Karpas-422 (cell line): Measurements from ENCODE around the gene P3H2. TPM values are rescaled to one million over a fixed set of nuclear protein-coding genes. Genes with fewer than 3 reads are reported as not detected.

Experiments
- DNase-seq: peaks from one replicate; pipeline ENCODE4 v3.0.0-alpha.2; 2015
- H2AFZ ChIP-seq: fragments of 200-600 bp; sonication (generic); 2 replicates; pipeline ENCODE4 v1.6.1; 2014; ENCODE audit warnings: antibody characterized with exemption, low read length, mixed read lengths
- H3K27ac ChIP-seq: fragments of 200-600 bp; sonication (generic); 2 replicates; pipeline ENCODE4 v1.5.1; 2014; ENCODE audit warnings: mild to moderate bottlenecking, low read length, moderate library complexity
- H3K27me3 ChIP-seq: fragments of 200-600 bp; sonication (generic); 2 replicates; pipeline ENCODE4 v1.6.1; 2014; ENCODE audit warnings: low read length, mixed read lengths
- H3K36me3 ChIP-seq: fragments of 200-600 bp; sonication (generic); 2 replicates; pipeline ENCODE4 v1.6.1; 2014; ENCODE audit warnings: low read length, mixed read lengths; ENCODE audit not compliant: insufficient read depth
- H3K4me1 ChIP-seq: fragments of 200-600 bp; sonication (generic); 2 replicates; pipeline ENCODE4 v1.6.1; 2014; ENCODE audit warnings: mild to moderate bottlenecking, low read length, mixed read lengths
- H3K4me2 ChIP-seq: fragments of 200-600 bp; sonication (generic); 2 replicates; pipeline ENCODE4 v1.6.1; 2014; ENCODE audit warnings: low read length, low read depth, mild to moderate bottlenecking; ENCODE audit not compliant: poor library complexity, severe bottlenecking
- H3K4me3 ChIP-seq: fragments of 200-600 bp; sonication (generic); 2 replicates; pipeline ENCODE4 v1.5.1; 2014; ENCODE audit warnings: mild to moderate bottlenecking, antibody characterized with exemption, low read length, mixed read lengths
- H3K79me2 ChIP-seq: fragments of 200-600 bp; sonication (generic); 2 replicates; pipeline ENCODE4 v1.6.1; 2014; ENCODE audit warnings: mild to moderate bottlenecking, low read length, mixed read lengths
- H3K9ac ChIP-seq: fragments of 200-600 bp; sonication (generic); 2 replicates; pipeline ENCODE4 v1.6.0; 2014; ENCODE audit warnings: low read length
- H3K9me2 ChIP-seq: fragments of 200-600 bp; sonication (generic), shearing (Covaris generic); replicated peaks from 2 replicates; pipeline ENCODE4 v1.6.0; 2014; ENCODE audit warnings: mild to moderate bottlenecking, low read length, moderate library complexity; ENCODE audit not compliant: insufficient read depth
- H3K9me3 ChIP-seq: fragments of 300-700, 200-600 bp; sonication (generic); 2 replicates; pipeline ENCODE4 v1.6.1; 2014; ENCODE audit warnings: low read length, mixed read lengths
- H4K20me1 ChIP-seq: fragments of 200-600 bp; sonication (generic); 2 replicates; pipeline ENCODE4 v1.6.1; 2014; ENCODE audit warnings: mild to moderate bottlenecking, antibody characterized with exemption, low read length, low read depth; ENCODE audit not compliant: insufficient read depth
- total RNA-seq: library from RNA; depleted of rRNA; stranded (reverse); fragments of >200 nt; shearing (Covaris generic); gene quantifications from 2 replicates; pipeline ENCODE4 v1.2.3, GENCODE V29; 2014; ENCODE audit warnings: low replicate concordance

The P3H2 gene
- total RNA-seq, 1 experiment from 2014 or later, result not detected

GRCh38 chr3:189990826-189991225 lies 129.9 kb downstream of the P3H2 start:
- Histone ChIP-seq H2AFZ (no peak overlapping the region), H3K27me3 (no peaks in the 10 kb centered on the region), H3K9me3 (no peaks in the 10 kb centered on the region), H3K4me3 (no peak overlapping the region), H4K20me1 (no peaks in the 10 kb centered on the region), H3K4me2 (no peak overlapping the region), H3K36me3 (no peaks in the 10 kb centered on the region), H3K9ac (no peak overlapping the region), H3K27ac (no peak overlapping the region), H3K9me2 (no peaks in the 10 kb centered on the region), H3K79me2 (no peaks in the 10 kb centered on the region), H3K4me1 (no peaks in the 10 kb centered on the region)
- DNase-seq, result no peak

GRCh38 chr3:189988854-189989253 lies 131.8 kb downstream of the P3H2 start:
- Histone ChIP-seq H3K27me3 (no peaks in the 10 kb centered on the region), H3K4me3 (no peak overlapping the region), H3K4me2 (no peak overlapping the region), H3K9me2 (no peaks in the 10 kb centered on the region), H3K4me1 (no peaks in the 10 kb centered on the region), H3K79me2 (no peaks in the 10 kb centered on the region), H3K9me3 (no peaks in the 10 kb centered on the region), H2AFZ (no peak overlapping the region), H3K36me3 (no peaks in the 10 kb centered on the region), H4K20me1 (no peaks in the 10 kb centered on the region), H3K27ac (no peak overlapping the region), H3K9ac (no peak overlapping the region)
- no peak for DNase-seq

GRCh38 chr3:189988322-189988721 lies 132.4 kb downstream of the P3H2 start:
- Histone ChIP-seq H3K27ac (no peak overlapping the region), H3K36me3 (no peaks in the 10 kb centered on the region), H3K4me1 (no peaks in the 10 kb centered on the region), H3K4me2 (no peak overlapping the region), H4K20me1 (no peaks in the 10 kb centered on the region), H3K9me3 (no peaks in the 10 kb centered on the region), H3K27me3 (no peaks in the 10 kb centered on the region), H2AFZ (no peak overlapping the region), H3K4me3 (no peak overlapping the region), H3K9me2 (no peaks in the 10 kb centered on the region), H3K79me2 (no peaks in the 10 kb centered on the region), H3K9ac (no peak overlapping the region)
- no peak for DNase-seq

GRCh38 chr3:189985948-189986347 lies 134.7 kb downstream of the P3H2 start:
- Histone ChIP-seq H3K4me2 (no peak overlapping the region), H3K9ac (no peak overlapping the region), H3K36me3 (no peaks in the 10 kb centered on the region), H3K27ac (no peak overlapping the region), H3K9me3 (no peaks in the 10 kb centered on the region), H3K79me2 (no peaks in the 10 kb centered on the region), H3K27me3 (no peaks in the 10 kb centered on the region), H4K20me1 (no peaks in the 10 kb centered on the region), H3K4me3 (no peak overlapping the region), H2AFZ (no peak overlapping the region), H3K9me2 (no peaks in the 10 kb centered on the region), H3K4me1 (no peaks in the 10 kb centered on the region)
- DNase-seq, result no peak

GRCh38 chr3:189983612-189984011 lies 137.1 kb downstream of the P3H2 start:
- no peaks in the 10 kb centered on the region for H3K4me1 ChIP-seq
- H3K4me2 ChIP-seq, result no peak overlapping the region
- no peaks in the 10 kb centered on the region for H3K9me3 ChIP-seq

GRCh38 chr3:189982321-189982945 lies 138.3 kb downstream of the P3H2 start:
- no peaks in the 10 kb centered on the region for H3K4me1 ChIP-seq
- H3K4me3 ChIP-seq, result no peak overlapping the region
- H3K4me2 ChIP-seq, result no peak overlapping the region
- H3K27me3 ChIP-seq, result no peaks in the 10 kb centered on the region
- DNase-seq, result no peak
- H3K9ac ChIP-seq, result no peak overlapping the region
- H3K9me3 ChIP-seq, result no peaks in the 10 kb centered on the region
- H4K20me1 ChIP-seq, result no peaks in the 10 kb centered on the region
- H3K79me2 ChIP-seq, result no peaks in the 10 kb centered on the region
- no peak overlapping the region for H2AFZ ChIP-seq
- no peak overlapping the region for H3K27ac ChIP-seq
- H3K36me3 ChIP-seq, result no peaks in the 10 kb centered on the region
- H3K9me2 ChIP-seq, result no peaks in the 10 kb centered on the region

More at GRCh38 chr3:189983612-189984011, 137.1 kb downstream of the P3H2 start:
- no peak overlapping the region for H3K9ac ChIP-seq
- no peaks in the 10 kb centered on the region for H3K36me3 ChIP-seq
- no peaks in the 10 kb centered on the region for H3K9me2 ChIP-seq
- DNase-seq, result no peak
- no peaks in the 10 kb centered on the region for H3K79me2 ChIP-seq
- H4K20me1 ChIP-seq, result no peaks in the 10 kb centered on the region
- H3K4me3 ChIP-seq, result no peak overlapping the region
- H3K27me3 ChIP-seq, result no peaks in the 10 kb centered on the region
- no peak overlapping the region for H2AFZ ChIP-seq
- no peak overlapping the region for H3K27ac ChIP-seq

- Histone ChIP-seq H3K4me1 (no peaks in the 10 kb centered on the region), H2AFZ (no peak overlapping the region), H3K27ac (no peak overlapping the region), H3K27me3 (no peaks in the 10 kb centered on the region), H3K4me2 (no peak overlapping the region), H3K79me2 (no peaks in the 10 kb centered on the region), H4K20me1 (no peaks in the 10 kb centered on the region), H3K9me2 (no peaks in the 10 kb centered on the region), H3K4me3 (no peak overlapping the region), H3K36me3 (no peaks in the 10 kb centered on the region), H3K9ac (no peak overlapping the region), H3K9me3 (no peaks in the 10 kb centered on the region)
- no peak for DNase-seq
Measured at GRCh38 chr3:189981668-189982067, 139.0 kb downstream of the P3H2 start.

GRCh38 chr3:189978753-189979152 lies 141.9 kb downstream of the P3H2 start:
- no peak overlapping the region for H3K27ac ChIP-seq
- no peaks in the 10 kb centered on the region for H3K79me2 ChIP-seq
- H4K20me1 ChIP-seq, result no peaks in the 10 kb centered on the region
- no peaks in the 10 kb centered on the region for H3K4me1 ChIP-seq
- H3K4me3 ChIP-seq, result no peak overlapping the region
- no peaks in the 10 kb centered on the region for H3K27me3 ChIP-seq
- no peaks in the 10 kb centered on the region for H3K36me3 ChIP-seq
- H3K9me3 ChIP-seq, result no peaks in the 10 kb centered on the region
- H3K4me2 ChIP-seq, result no peak overlapping the region
- DNase-seq, result no peak
- no peak overlapping the region for H3K9ac ChIP-seq
- H3K9me2 ChIP-seq, result no peaks in the 10 kb centered on the region
- H2AFZ ChIP-seq, result no peak overlapping the region
